Left ventricle myocardium inferior (tissue), 1 donor: ENCODE measurements around the gene ANK3. TPM values are rescaled to one million over a fixed set of nuclear protein-coding genes. Genes with fewer than 3 reads are reported as not detected.

Experiments
- DNase-seq: peaks from one replicate; pipeline ENCODE4 v3.0.0-alpha.2; 2020
- H3K27ac ChIP-seq: fragments of 200-600 bp; replicated peaks from 2 replicates; pipeline ENCODE4 v1.8.0; 2021
- H3K27me3 ChIP-seq: fragments of 200-600 bp; 2 replicates; pipeline ENCODE4 v1.8.0; 2021; ENCODE audit warnings: low read depth
- H3K36me3 ChIP-seq: fragments of 200-600 bp; 2 replicates; pipeline ENCODE4 v1.8.0; 2021
- H3K4me1 ChIP-seq: fragments of 200-600 bp; 2 replicates; pipeline ENCODE4 v1.8.0; 2021
- H3K4me3 ChIP-seq: fragments of 200-600 bp; 2 replicates; pipeline ENCODE4 v1.8.0; 2021; ENCODE audit warnings: mild to moderate bottlenecking, moderate library complexity
- H3K9me3 ChIP-seq: fragments of 200-600 bp; replicated peaks from 2 replicates; pipeline ENCODE4 v1.8.0; 2021
- intact Hi-C: fragments of 100-400 bp; cut with micrococcal nuclease; formaldehyde crosslinking; loops from one replicate; pipeline ENCODE4 v1.11.0; 2022
- total RNA-seq: library from RNA; stranded (reverse); fragmentation: NEBNext Ultra II Directional; extraction: Animal tissue kit (Norgen Biotek cat#: 25700); gene quantifications from one replicate; pipeline ENCODE4 v1.2.1, GENCODE V29; 2021
- TF ChIP-seq, protein P1 (sequence below): fragments of 200-600 bp; IDR thresholded peaks from 2 replicates; pipeline ENCODE4 v1.8.0; 2021; ENCODE audit warnings: antibody characterized with exemption, mild to moderate bottlenecking, borderline replicate concordance
- donor health status: DM: no; HTN: yes; CAD: no; lungs with severe emphysema.

Gene ANK3
- total RNA-seq, 1 donor from 2014 or later = 179 TPM

DNA sequence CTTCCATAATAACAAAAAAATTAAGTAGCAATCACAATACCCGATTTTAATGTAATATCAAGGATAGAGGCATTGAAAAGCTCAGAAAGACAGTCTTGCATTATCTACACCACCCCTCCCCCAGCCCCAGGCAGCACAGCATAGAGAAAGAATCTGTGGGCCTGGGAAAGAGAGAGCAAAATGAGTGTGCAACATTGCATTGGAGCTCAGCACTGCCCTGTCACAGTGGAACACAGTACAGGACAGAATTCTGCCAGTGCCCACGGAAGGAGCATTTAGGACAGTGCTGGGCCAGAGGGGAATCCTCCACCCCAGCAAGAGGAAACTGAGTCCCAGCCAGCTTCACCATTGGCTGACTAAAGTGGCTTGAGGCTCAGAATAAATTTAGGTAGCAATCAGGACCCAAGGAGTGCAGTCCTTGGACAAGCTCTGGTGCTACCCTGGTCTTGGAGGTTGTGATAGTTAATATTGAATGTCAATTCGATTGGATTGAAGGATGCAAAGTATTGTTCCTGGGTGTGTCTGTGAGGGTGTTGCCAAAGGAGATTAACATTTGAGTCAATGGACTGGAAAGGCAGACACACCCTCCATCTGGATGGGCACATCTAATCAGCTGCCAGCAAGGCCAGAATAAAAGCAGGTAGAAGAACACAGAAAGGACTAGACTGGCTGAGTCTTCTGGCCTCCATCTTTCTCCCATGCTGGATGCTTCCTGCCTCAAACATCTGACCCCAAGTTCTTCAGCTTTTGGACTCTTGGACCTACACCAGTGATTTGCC, 234.4 kb downstream of the ANK3 start:
- no peak overlapping the region for H3K4me3 ChIP-seq
- TF ChIP-seq, protein P1, sequence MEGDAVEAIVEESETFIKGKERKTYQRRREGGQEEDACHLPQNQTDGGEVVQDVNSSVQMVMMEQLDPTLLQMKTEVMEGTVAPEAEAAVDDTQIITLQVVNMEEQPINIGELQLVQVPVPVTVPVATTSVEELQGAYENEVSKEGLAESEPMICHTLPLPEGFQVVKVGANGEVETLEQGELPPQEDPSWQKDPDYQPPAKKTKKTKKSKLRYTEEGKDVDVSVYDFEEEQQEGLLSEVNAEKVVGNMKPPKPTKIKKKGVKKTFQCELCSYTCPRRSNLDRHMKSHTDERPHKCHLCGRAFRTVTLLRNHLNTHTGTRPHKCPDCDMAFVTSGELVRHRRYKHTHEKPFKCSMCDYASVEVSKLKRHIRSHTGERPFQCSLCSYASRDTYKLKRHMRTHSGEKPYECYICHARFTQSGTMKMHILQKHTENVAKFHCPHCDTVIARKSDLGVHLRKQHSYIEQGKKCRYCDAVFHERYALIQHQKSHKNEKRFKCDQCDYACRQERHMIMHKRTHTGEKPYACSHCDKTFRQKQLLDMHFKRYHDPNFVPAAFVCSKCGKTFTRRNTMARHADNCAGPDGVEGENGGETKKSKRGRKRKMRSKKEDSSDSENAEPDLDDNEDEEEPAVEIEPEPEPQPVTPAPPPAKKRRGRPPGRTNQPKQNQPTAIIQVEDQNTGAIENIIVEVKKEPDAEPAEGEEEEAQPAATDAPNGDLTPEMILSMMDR = no peak
- H3K36me3 ChIP-seq = peaks cover 18% of the 10 kb centered on the region
- no peaks in the 10 kb centered on the region for H3K9me3 ChIP-seq
- no peak for DNase-seq
- H3K4me1 ChIP-seq = peaks cover 4% of the 10 kb centered on the region
- H3K27ac ChIP-seq = no peak overlapping the region
- no peaks in the 10 kb centered on the region for H3K27me3 ChIP-seq
- intact Hi-C loops = no loop called here

DNA sequence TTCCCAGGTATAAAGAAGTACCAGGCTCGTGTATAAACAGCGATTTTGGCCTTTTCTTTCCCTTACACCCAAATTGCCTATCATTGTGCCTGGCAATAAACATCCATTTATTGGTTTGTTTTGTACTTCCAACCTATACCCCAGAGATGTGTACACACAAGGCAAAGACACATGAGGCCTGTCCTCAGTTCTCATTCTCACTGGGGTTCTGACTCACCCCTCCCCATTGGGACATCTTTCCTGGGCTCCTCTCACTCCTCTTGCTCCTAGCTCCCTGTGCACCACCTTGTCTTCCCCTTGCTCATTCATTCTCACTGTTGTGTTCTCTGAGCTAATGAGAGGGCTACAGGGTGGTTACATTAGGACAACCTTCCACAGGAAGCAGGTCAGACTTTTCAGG, 240.7 kb downstream of the ANK3 start:
- Histone ChIP-seq H3K9me3 (no peaks in the 10 kb centered on the region), H3K36me3 (peaks cover 18% of the 10 kb centered on the region), H3K4me3 (no peak overlapping the region), H3K27ac (peak overlapping the region; percentile 33), H3K4me1 (peaks cover 29% of the 10 kb centered on the region), H3K27me3 (no peaks in the 10 kb centered on the region)
- intact Hi-C loops = no loop called here
- DNase-seq = no peak
- TF ChIP-seq, protein P1 = no peak

DNA sequence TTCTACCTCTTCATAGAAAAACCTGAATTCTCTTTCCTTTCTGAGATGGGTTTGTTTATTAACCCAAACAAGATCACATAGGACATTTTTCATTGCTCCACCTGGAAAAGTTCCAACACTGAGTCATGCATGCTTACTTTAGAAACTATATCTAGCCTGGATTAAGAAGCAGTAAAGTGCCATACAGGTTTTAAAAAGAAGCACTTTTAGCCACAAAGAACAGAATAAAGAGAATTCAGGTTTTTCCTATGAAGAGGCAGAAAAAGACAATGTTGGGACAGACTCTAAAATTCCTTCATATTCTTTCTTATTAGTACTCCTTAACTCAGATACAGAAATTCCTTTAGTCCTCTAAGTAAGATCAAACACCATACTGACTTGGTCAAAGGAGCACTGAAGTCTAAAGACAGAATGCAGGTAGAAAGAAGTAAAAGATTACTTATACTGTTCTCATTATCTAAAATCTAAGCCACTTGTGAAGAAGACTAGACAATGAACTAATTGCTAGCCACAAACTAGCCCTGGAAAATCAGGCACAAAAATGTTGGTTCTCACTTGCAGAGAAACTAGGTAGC, 241.3 kb downstream of the ANK3 start:
- Histone ChIP-seq H3K4me3 (no peak overlapping the region), H3K27ac (peak overlapping the region; percentile 33), H3K4me1 (peaks cover 29% of the 10 kb centered on the region), H3K27me3 (no peaks in the 10 kb centered on the region), H3K9me3 (no peaks in the 10 kb centered on the region), H3K36me3 (peaks cover 17% of the 10 kb centered on the region)
- TF ChIP-seq, protein P1 = no peak
- intact Hi-C loops = no loop called here
- no peak for DNase-seq

DNA sequence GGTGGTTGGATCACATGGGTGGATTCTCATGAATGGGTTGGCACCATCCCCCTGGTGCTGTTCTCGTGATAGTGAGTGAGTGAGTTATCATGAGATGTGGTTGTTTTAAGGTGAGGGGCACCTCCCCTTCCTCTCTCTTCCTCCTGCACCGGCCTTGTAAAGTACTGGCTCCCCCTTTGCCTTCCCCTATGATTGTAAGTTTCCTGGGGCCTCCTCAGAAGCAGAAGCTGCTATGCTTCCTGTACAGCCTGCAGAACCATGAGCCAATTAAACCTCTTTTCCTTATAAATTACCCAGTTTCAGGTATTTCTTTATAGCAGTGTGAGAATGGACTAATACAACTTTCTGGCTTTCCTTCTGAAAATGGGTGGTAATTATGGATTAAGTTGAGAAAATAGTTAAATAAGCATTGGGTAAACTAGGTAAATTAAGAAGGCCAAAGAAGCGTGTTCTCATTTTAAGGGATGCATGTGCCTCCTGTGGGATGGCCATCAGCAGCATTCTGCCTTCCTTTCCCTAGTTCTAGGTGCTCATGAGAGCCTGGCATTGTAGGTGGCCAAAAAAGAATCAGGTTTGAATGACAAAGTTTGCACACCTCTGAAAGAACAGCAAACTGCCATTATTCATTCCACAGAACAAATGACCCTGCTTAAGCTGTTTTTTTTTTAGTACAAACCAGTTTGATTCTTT, 242.0 kb downstream of the ANK3 start:
- Histone ChIP-seq H3K4me1 (peaks cover 29% of the 10 kb centered on the region), H3K9me3 (no peaks in the 10 kb centered on the region), H3K27ac (peak overlapping the region; percentile 33), H3K4me3 (no peak overlapping the region), H3K27me3 (no peaks in the 10 kb centered on the region), H3K36me3 (peaks cover 14% of the 10 kb centered on the region)
- TF ChIP-seq, protein P1 = no peak
- DNase-seq = no peak
- intact Hi-C loops = no loop called here

DNA sequence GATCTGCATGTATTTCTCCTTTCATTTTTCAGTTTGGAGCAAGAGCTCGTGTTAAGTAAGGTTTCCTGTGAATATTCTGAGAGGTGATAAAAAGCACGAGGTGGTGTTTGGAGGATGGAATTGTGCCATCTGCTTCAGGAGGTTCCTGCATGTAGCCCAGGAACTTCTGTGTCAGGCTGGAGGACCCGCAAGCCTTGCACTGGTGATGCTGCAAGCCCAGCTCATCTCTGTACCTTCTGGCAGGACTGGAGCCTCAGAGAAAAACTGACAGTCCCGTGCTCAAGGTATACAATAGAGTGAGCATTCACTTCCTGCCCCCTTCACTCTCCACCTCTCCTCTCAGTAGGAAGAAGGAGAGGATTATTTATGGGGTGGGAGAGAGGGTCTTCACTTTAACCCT, 242.7 kb downstream of the ANK3 start:
- TF ChIP-seq, protein P1 = no peak
- no peaks in the 10 kb centered on the region for H3K27me3 ChIP-seq
- peaks cover 29% of the 10 kb centered on the region for H3K4me1 ChIP-seq
- H3K36me3 ChIP-seq = peaks cover 14% of the 10 kb centered on the region
- no peak for DNase-seq
- no peaks in the 10 kb centered on the region for H3K9me3 ChIP-seq
- H3K27ac ChIP-seq = peak overlapping the region; percentile 33
- no peak overlapping the region for H3K4me3 ChIP-seq
- intact Hi-C loops = no loop called here
